NCI-H1436 (cell line): ENCODE results near the gene ZNF497.
"Not testable (repeated sequence)": the region's sequence is repeated elsewhere in the genome, so short reads cannot be mapped to it uniquely, and the experiment has no call there.

Experiments used
- DNase-seq: peaks from one replicate; lab custom pipeline; 2025; lab: John Stamatoyannopoulos, UW

Gene ZNF497

DNA sequence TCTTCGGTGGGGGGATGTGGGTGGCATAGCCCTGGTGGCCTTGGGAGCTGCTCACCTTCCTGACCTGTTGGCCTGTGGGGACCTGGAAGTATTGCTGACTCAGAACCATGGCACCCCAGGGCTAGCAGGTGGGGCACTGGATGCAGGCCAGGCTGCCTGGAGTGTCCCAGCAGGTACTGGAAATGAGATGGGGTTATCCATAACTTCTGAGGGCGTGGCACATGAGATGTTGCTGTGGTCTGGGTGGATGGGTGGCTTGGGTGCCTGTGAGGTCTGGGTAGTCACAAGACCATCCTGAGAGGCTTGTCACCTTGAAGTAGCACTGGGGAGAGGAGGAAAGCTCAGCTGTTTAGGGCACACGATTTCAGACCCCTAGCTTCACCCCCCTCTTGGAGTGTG lies 32.3 kb upstream of the ZNF497 start:
- no peak for DNase-seq

DNA sequence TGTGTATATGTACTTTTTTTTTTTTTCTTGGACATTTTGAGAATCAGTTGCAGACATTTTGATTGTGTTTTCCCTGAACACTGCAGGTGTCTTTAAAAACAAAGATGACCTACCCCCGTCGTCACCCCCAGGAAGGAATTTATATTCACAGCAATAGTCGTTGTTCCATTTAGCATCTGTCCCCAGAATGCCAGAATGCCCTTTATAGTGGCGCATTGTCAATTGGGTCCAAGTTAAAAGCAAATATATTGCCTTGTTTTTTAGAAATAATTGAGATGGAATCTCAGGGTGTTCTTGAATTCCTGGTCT lies 31.1 kb upstream of the ZNF497 start:
- no peak for DNase-seq

DNA sequence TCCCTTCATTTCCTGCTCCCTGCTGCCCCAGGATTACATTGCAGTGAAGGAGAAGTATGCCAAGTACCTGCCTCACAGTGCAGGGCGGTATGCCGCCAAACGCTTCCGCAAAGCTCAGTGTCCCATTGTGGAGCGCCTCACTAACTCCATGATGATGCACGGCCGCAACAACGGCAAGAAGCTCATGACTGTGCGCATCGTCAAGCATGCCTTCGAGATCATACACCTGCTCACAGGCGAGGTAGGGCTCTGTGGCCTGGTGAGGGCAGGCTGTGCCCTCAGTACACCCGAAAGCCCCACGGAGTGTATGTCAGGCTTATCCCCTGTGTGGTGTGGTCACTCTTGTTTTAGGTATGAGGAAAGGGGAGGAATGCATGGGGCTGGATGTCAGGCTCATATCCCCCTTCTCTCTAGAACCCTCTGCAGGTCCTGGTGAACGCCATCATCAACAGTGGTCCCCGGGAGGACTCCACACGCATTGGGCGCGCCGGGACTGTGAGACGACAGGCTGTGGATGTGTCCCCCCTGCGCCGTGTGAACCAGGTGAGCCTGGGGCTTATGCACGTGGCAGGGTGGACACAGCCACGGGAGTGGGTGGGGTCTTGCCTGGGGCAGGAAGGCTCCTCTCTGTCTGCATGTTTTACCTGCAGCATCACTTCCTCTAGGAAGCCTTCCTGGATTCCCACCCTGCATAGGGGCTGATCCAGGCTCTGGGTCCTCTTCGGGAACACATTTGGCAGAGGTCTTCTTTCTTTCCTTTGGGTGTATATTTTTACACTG lies 30.6 kb upstream of the ZNF497 start:
- DNase-seq, result no peak

DNA sequence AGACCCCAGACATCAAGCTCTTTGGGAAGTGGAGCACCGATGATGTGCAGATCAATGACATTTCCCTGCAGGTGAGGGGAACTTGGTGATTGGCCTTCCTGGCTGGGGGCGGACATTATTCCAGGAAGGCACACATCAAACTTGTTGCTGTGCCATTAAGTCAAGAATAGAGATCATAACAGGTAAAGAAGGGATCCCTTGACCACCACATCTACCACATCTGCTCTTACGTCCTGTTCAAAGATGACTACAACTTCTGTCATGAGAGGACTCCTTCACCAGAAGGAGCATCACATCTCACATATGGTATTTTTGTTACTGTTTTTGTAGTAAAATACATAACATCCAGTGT lies 25.6 kb upstream of the ZNF497 start:
- no peak for DNase-seq

DNA sequence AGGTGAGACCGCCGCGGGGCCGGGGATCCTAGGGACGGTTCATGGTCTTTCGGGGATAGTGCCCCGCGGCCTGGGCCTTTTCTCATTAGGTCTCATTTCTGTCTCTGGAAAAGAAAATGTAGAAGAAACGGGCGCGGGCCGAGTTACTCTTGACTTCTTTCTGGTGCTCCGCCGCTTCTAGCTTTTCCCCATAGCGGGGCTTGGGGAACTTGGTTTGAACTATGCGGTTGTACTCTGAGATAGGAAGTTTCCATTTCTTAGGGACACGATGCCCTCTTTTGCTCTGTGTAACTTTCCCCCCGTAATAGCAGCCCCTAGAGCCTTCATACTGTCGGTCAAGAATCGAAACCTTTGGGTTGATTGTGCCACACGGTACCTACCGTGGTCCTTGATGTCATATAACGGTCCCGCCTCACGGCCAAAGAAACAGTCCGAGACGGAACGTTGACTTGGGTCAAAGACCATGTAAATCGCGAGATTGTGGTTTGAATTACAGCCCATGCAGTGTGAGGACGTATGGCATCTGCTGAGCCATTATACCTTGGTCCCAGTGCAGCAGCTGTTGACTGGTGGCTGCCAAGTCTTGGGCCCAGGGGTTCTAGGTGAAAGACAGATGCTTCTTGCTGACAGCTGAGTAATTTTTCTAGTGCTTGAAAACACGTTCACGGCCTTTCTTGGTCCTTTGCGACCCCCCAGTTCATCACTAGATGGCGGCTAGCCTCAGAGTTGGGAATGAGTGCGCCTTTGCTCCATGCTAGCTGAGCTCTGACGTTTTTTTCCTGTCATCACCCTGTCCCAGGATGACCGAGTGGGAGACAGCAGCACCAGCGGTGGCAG lies 25.0 kb upstream of the ZNF497 start:
- DNase-seq, result no peak

DNA sequence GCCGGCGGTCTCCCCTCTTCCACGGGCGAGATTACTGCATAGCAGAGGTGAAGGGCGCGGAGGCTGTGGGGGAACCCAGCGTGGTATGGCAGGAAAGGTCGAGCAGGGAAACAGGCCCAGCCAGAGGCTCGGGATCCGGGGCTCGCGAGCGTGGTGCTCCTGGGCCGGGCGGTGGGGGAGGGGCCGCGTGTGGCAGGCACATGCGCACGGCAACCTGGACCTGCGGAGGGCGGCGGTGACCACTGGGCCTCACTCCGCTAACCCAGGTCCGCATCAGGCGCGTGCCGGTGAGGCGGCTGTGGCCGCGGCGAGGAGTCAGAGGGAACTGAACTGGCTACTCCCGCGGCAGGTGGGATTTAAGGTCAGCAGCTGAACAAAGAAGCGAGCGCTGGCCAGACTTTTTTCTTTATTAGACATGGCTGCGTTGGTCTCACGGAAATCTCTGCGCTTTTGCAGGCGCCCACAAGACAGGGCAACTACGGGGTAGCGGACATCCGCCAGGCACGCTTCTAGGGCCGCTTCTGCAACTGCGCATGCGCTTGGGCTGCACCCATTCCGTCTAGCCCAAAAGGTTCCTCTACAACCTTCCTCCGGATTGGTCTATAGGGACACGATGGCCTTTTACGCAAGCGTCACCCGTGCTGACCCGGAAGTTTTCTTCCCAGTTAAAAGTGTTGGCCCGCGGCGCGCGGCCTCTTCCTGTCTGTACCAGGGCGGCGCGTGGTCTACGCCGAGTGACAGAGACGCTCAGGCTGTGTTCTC lies 24.2 kb upstream of the ZNF497 start, which contains the start of gene RPS5:
Gene RPS5 (plus strand): TSS at position 694 of the 762 bp plus-strand sequence. CDS start 869 bp downstream, outside the sequence.
- DNase-seq, result peak; percentile 100

DNA sequence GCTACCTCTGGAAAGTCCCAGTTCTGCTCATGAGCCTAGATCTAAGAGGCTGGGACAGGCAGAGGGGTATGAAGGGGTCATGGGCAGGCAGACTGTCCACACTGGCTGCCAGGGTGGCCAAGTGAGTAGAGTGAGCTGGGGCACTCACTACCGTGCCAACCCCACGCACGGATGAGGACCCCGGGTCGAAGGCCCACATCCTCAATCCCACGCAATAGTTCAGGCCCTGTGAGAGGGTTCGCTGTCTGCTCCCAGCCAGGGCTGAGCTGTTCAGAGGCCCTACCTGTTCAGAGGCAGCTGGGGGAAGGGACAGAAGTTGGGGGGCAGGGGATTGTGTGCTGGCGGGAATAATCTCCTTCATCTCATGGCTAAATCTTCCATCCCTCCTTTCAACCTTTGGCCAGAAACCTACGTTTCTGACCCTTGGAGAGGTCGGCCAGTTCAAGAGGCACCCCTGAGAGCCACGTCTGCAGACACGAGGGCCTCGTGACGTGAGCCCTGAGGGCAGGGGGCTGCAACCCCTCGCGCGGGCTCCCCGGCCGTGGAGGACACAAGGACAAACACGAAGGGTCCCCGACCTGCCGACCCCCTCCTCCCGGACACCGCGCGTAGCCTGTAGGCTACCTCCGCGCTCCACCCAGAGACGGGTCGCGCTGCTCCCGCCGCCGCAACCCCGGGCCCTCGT lies 23.5 kb upstream of the ZNF497 start:
- DNase-seq, result no peak

DNA sequence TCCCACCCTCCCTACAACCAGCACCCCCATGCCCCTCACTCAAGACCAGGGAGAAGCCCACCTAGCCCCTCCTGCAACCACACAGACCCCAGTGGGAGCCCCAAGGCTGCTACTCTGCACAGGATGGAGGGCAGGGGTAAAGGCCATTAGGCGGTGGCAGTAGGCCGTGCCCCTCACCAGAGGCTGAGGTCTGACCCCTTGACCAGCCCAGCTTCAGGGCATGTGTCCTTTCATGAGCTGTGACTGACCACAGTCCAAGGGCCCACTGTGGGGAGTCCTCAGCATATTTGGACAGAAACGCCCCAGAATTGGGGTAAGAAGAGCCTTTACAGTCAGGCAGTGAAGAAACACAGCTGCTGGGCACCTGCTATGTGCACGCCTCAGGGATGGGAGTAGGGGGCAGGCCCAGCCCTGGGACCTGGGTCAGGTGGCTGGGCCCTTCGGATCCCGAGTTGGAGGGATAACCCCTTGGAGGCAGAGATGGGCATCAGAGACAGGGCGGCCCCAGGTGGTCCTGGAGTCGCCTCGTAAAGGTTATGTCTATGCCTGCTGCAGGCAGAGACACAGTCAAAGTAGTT lies 22.9 kb upstream of the ZNF497 start:
- no peak for DNase-seq

DNA sequence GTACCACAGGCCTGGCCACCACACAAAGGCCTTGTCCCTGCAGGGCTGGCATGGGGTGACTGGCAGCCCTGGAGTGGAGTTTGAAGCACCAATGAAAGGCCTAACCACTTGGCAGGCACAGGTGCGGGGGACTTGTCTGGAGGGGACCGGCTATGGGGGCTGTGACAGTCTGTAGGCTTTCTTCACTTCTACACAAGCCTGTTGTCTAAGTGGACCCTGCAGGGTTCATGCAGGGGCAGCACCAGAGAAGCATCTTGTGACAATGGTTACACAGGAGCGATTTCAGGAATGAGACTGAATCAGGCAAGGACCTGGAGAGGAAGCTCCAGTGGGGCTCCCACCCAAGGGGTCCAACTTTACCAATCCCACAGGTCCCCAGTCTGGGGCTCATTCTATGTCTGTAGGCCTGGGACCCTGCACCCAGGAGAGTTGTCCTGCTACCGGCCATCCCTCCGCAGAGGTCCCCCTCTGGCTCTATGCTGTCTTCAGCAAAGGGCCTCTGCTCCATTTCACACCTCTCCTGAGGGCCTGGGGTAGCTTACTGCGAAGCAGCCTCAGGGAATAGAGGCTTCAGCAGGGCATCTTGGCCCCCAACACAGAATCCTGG lies 20.5 kb upstream of the ZNF497 start:
- no peak for DNase-seq

DNA sequence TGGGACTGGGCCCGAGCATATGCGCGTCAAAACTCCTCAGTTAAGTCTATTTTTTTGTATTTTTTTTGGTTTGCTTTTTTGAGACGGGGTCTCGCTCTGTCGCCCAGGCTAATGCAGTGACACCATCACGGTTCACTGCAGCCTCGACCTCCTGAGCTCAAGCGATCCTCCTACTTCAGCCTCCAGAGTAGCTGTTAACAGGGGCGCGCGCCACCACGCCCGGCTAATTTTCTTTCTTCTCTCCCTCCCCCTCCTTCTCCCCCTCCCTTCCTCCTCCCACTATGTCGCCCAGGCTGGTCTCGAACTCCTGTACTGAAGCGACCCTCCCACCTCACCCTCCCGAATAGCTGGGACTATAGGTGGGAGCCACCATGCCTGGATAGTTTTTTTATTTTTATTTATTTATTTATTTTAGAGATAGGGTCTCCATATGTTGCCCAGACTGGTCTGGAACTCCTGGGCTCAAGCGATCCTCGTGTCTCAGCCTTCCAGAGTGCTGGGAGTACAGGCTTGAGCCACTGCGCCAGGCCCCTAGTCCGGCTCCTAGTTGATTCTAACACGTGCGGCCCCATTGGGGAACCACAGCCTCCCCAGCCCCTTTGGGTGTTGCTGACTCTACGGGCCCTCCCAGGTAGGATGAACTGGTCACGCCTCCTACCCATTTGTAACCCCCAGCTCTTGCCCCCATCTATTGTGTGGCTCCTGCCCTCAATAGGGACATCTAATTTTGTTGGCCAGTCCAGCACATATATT lies 19.1 kb upstream of the ZNF497 start:
- DNase-seq, result no peak

DNA sequence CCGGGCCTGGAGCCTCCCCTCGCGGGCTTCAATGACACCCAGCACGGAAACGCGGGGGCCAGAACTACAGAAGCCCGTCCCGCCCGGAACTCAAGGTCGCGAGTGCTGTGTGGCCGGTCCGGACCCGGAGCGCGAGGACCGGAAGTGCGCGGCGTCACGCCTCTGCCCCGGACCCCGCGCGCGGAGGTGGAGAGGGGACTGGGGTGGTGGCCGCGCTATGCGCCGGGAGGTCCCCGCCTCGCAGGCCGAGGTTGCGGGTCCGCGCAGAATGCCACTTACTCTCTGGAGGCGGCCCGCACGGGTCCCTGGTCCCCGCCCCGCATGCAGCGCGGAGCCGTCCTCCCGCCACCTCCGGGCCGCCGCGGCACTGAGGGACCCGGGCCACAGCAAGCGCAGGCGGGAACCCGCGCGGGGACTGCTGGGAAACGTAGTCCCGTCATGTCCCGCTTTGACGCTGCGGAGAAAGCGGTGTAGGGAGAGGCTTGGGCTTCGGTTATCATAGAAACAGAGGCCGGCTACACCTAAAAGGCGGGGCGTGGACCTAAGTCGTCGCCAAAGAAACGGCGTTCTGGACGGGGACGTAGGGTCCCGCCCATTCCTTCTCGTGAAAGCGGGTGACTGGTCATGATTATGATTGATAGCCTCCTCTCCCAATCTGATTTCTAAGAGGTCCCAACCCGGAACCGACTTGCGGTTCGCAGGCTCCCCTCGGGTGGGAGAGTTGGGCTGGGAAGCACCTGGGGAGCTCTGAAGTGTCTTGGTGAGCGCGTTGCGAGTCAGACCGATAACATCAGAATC lies 18.3 kb upstream of the ZNF497 start, which contains the start of gene ZNF837:
Gene ZNF837 (minus strand): TSS at position 369 of the 798 bp plus-strand sequence. CDS start 11,698 bp downstream, outside the sequence.
- DNase-seq, result peak; percentile 100

DNA sequence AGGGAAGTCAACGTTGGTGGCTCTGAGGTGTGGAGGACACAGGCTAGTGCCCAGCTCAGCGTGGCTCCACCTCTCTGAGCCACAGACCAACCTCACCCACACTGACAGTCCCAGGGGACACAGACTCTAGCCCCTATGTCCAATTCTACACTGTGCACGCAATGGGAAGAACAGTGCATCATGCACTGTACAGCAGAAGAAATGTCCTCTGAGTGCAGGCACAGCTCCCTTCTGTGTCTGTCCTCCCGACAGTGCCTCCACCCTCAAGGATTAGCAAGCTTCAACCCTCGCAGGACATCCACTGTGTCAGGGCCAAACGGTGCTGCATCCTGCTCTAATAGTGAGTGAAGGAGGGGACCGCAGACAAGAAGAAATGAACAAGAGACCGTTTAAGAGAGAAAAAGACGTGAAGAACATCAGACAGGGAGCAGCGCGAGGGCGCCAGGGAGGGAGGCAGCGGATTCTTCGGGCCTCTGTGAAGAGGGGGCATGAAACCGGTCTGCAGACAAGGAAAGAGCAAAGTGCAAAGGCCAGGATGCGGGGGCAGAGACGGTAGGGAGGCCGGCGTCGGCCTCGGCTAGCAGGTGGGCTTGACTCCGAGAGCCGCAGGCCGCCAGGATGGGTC lies 17.6 kb upstream of the ZNF497 start:
- DNase-seq, result no peak

DNA sequence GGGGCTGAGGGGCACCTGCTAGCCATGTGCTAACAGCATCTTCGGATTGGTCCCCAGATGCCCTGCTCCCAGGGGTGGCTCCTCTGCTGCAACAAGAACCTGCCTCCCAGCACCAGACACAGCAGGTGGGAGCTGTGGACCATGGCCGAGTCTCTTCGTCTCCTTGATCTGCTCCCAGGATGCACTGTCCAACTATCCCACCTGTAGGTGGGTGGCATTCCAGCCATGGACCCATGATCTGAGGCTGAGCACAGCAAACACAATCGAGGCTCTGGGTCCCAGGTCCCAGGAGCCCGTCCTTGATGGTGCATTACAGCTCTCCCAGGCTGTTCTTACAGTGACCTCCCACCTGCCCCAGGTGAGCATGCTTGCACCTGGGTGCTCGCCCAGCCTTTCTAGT lies 16.7 kb upstream of the ZNF497 start:
- no peak for DNase-seq

DNA sequence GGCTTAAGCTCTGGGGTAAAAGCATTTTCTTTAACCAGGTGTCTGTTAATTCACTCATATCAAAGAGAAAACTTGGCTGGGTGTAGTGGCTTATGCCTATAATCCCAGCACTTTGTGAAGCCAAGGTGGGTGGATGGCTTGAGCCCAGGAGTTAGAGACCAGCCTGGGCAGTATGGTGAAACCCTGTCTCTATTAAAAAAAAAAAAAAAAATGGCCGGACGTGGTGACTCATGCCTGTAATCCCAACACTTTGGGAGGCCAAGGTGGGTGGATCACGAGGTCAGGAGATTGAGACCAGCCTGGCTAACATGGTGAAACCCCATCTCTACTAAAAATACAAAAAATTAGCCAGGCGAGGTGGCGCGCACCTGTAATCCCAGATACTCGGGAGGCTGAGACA lies 14.2 kb upstream of the ZNF497 start:
- not testable (repeated sequence) for DNase-seq

DNA sequence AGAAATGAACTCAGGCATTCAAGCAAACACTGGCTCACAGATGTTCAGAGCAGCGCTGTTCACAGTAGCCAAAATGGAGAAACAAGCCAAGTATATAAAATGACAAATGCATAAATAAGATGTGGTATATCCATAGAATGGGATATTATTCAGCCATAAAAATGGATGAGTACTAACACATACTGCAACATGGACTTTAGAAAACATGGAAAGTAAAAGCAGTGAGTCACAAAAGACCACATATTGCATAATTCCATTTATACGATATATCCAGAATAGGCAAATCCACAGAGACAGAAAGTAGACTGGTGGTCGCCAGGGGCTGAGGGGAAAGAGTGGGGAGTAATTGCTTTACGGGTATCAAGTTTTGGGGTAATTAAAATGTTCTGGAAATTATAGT lies 11.6 kb upstream of the ZNF497 start:
- DNase-seq, result no peak

DNA sequence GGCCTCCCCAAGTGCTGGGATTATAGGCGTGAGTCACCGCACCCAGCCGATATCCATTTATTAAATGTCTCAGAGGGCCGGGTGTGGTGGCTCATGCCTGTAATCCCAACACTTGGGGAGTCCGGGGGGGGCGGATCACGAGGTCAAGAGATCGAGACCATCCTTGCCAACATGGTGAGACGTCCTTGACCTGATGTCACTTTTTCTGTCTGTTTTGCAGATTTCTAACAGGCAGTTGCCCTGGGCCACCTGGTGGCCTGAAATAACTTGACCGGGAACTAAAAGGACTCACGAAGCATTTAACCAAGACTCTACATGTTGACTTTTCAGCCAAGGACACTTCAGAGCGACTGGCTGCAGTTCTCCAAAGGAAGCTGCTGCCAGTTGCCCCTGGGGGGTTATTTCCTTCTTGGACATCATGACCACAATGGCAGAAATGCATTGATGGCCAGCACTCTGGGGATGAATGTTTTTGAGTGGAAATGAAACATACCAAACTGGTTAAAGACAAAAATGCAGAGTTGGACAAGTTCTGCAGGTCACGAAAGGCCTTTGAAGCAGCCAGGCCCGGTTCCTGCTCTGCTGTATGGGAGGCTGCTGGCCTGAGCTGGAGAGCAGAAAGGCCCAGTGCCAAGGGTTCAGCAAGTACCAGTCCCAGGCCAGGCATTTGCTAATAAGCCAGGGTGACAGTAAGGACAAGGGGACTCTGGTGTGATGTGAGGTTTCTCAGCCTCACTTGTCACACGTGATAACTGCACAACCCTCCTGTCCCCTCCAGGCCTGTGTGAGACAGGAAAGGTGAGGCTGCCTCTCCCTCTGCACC lies 10.0 kb upstream of the ZNF497 start:
- DNase-seq, result no peak

DNA sequence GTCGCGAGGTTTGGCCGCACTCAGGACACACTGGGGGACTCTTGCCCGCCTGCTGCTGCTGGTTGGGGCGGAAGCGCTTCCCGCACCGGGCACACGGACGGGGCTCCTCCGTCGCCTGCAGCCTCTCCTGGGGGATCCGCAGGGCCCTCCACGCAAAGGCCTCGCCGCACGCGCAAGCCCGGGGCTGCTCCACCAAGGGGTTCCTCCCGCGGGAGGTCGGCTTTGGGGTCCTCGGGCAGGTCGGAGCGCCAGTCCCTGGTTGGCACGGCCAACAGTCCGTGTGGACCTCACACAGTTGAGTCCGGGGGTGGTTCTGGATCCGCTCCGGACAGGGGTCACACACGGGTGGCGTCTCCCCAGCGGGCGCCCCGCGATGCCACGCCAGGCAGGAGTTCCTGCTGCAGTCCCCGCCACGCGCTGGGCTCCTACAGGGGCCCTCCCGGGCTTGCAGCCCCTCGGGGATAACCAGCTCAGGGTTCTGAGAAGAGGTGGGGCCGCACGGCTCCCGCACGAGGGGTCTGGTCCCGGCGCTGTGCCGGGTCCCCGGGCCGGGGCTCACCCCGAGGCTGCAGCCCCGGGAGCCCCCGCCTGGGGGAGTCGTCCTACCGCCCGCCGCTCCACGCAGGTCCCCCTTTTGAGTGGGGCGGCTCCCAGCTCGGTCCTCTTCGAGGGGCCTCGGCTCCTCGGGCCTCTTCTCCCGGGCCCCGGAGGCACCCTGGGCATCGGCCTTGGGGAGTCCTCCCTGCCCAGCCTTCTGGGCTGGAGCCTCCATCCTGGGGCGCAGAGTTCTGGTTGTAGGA lies 6.2 kb upstream of the ZNF497 start:
- no peak for DNase-seq
